Activated CD4-positive, alpha-beta memory T cell treated with anti-CD3 and anti-CD28 coated beads, Interleukin-2, amount 10 ng/mL, durations not matched to agents 7 days and 5 days (primary cell): ENCODE results near the gene CMTM4. TPM values are rescaled to one million over a fixed set of nuclear protein-coding genes. Genes with fewer than 3 reads are reported as not detected.
A peak's percentile ranks its signal among the peaks of the same experiment; 100 is the strongest.
"Not testable (repeated sequence)": the region's sequence is repeated elsewhere in the genome, so short reads cannot be mapped to it uniquely, and the experiment has no call there.

ENCODE experiments used
- CTCF ChIA-PET: fragments of 350-600 bp; sonication (Branson Sonifier 250); formaldehyde crosslinking; loops from one replicate; lab custom pipeline; 2021; ENCODE audit warnings: antibody characterized with exemption, inconsistent platforms; lab: Charles Lee
- POLR2A ChIA-PET: fragments of 350-600 bp; sonication (Branson Sonifier 250); formaldehyde crosslinking; loops from one replicate; lab custom pipeline; 2021; ENCODE audit warnings: antibody characterized with exemption; lab: Charles Lee
- DNase-seq: peaks from one replicate; pipeline ENCODE4 v3.0.0-alpha.2; 2020
- H3K27ac Mint-ChIP-seq: one replicate; pipeline ENCODE4 v1.8.0; 2021; ENCODE audit warnings: mild to moderate bottlenecking, mixed read lengths
- H3K27me3 Mint-ChIP-seq: one replicate; pipeline ENCODE4 v1.8.0; 2021; ENCODE audit warnings: mixed read lengths
- H3K36me3 Mint-ChIP-seq: one replicate; pipeline ENCODE4 v1.8.0; 2021; ENCODE audit warnings: low read depth, mixed read lengths
- H3K4me1 Mint-ChIP-seq: one replicate; pipeline ENCODE4 v1.8.0; 2021; ENCODE audit warnings: mixed read lengths
- H3K4me3 Mint-ChIP-seq: one replicate; pipeline ENCODE4 v1.8.0; 2021; ENCODE audit warnings: mild to moderate bottlenecking, mixed read lengths
- H3K9me3 Mint-ChIP-seq: one replicate; pipeline ENCODE4 v1.8.0; 2021; ENCODE audit warnings: mixed read lengths
- total RNA-seq, 2 experiments: library from RNA; stranded (reverse); gene quantifications; one replicate each; pipeline ENCODE4 v1.2.3, GENCODE V29; 2021

Gene CMTM4
- total RNA-seq, 2 experiments from 2014 or later = 0.53 to 0.58 TPM

- Mint-ChIP-seq H3K4me1 (peaks cover 15% of the 10 kb centered on the region), H3K27ac (peak overlapping the region; percentile 40), H3K9me3 (no peaks in the 10 kb centered on the region), H3K4me3 (no peak overlapping the region), H3K27me3 (peaks cover 3% of the 10 kb centered on the region), H3K36me3 (peaks cover 36% of the 10 kb centered on the region)
- POLR2A ChIA-PET = interaction anchor here (0.8 to 1.6 kb wide), 4 partner anchors 8 to 20 kb away, joined by 3 to 4 read pairs (median 4); no protein-coding TSS in a partner anchor
- DNase-seq = no peak
- CTCF ChIA-PET = interaction anchor here (1.5 to 1.6 kb wide), 2 partner anchors 20 to 78 kb away, joined by 3 read pairs; partner anchors contain the start of gene CKLF
Measured at GRCh38 chr16:66572356-66572755, 124.2 kb downstream of the CMTM4 start.

GRCh38 chr16:66569827-66570405, 126.6 kb downstream of the CMTM4 start:
- CTCF ChIA-PET = interaction anchor here (1.4 to 1.5 kb wide), 4 partner anchors 21 to 163 kb away, joined by 3 to 4 read pairs (median 3); no protein-coding TSS in a partner anchor
- Mint-ChIP-seq H3K9me3 (no peaks in the 10 kb centered on the region), H3K27ac (no peak overlapping the region), H3K4me3 (no peak overlapping the region), H3K27me3 (no peaks in the 10 kb centered on the region), H3K36me3 (peaks cover 59% of the 10 kb centered on the region), H3K4me1 (peaks cover 18% of the 10 kb centered on the region)
- POLR2A ChIA-PET = interaction anchor here (1.4 kb wide), 1 partner anchor 13 kb away, joined by 4 read pairs; no protein-coding TSS in a partner anchor
- no peak for DNase-seq

- Mint-ChIP-seq H3K4me1 (peaks cover 21% of the 10 kb centered on the region), H3K4me3 (no peak overlapping the region), H3K36me3 (peaks cover 61% of the 10 kb centered on the region), H3K27ac (no peak overlapping the region), H3K9me3 (no peaks in the 10 kb centered on the region), H3K27me3 (no peaks in the 10 kb centered on the region)
- ChIA-PET CTCF (interaction anchor here (1.5 kb wide), 1 partner anchor 162 kb away, joined by 3 read pairs; no protein-coding TSS in a partner anchor), POLR2A (interaction anchor here (1.2 to 1.4 kb wide), 2 partner anchors 12 to 58 kb away, joined by 3 to 4 read pairs; no protein-coding TSS in a partner anchor)
- no peak for DNase-seq
Measured at GRCh38 chr16:66569131-66569530, 127.4 kb downstream of the CMTM4 start.

GRCh38 chr16:66568355-66568754, 128.2 kb downstream of the CMTM4 start:
- no peaks in the 10 kb centered on the region for H3K27me3 Mint-ChIP-seq
- ChIA-PET CTCF (no interaction called here), POLR2A (interaction anchor here (1.2 kb wide), 1 partner anchor 57 kb away, joined by 3 read pairs; no protein-coding TSS in a partner anchor)
- H3K36me3 Mint-ChIP-seq = peaks cover 69% of the 10 kb centered on the region
- H3K4me3 Mint-ChIP-seq = no peak overlapping the region
- no peak overlapping the region for H3K27ac Mint-ChIP-seq
- DNase-seq = no peak
- H3K9me3 Mint-ChIP-seq = no peaks in the 10 kb centered on the region
- peaks cover 28% of the 10 kb centered on the region for H3K4me1 Mint-ChIP-seq

GRCh38 chr16:66567270-66567669, 129.3 kb downstream of the CMTM4 start:
- H3K4me3 Mint-ChIP-seq, DNase-seq, H3K9me3 Mint-ChIP-seq, H3K27me3 Mint-ChIP-seq, POLR2A ChIA-PET, CTCF ChIA-PET, H3K27ac Mint-ChIP-seq: not testable (repeated sequence)
- peaks cover 36% of the 10 kb centered on the region for H3K4me1 Mint-ChIP-seq
- H3K36me3 Mint-ChIP-seq = peaks cover 77% of the 10 kb centered on the region

GRCh38 chr16:66566051-66566901, 130.3 kb downstream of the CMTM4 start, which contains the start of gene CMTM1:
Gene CMTM1, plus strand, starts transcription at chr16:66566439. Its CDS starts 75 bp downstream, at chr16:66566514.
- Mint-ChIP-seq H3K27ac (no peak within 1 kb of the TSS), H3K4me1 (peaks cover 43% of the 10 kb centered on the region), H3K27me3 (no peaks in the 10 kb centered on the region), H3K9me3 (no peaks in the 10 kb centered on the region), H3K36me3 (peaks cover 79% of the 10 kb centered on the region), H3K4me3 (no peak within 1 kb of the TSS)
- CTCF ChIA-PET = no interaction called here
- POLR2A ChIA-PET = interaction anchor here (4.8 kb wide), 1 partner anchor 15 kb away, joined by 52 read pairs; the partner anchor contains the start of genes CKLF and TK2
- DNase-seq = no peak

Other genes starting within 250 kb of the CMTM4 start
- 10 to 100 TPM; 13.4 to 13.9 TPM for gene TK2, start 146.6 kb downstream of the CMTM4 start, total RNA-seq
- 100 to 1,000 TPM; 183 to 188 TPM for gene CKLF, start 144.2 kb downstream of the CMTM4 start, total RNA-seq
- gene CMTM1, start 130.3 kb downstream of the CMTM4 start, total RNA-seq = 10 to 100 TPM; 16.6 to 17.8 TPM
- gene CMTM2, start 117.3 kb downstream of the CMTM4 start, total RNA-seq = under 1 TPM; 0.43 to 0.83 TPM
- 100 to 1,000 TPM; 111 TPM for gene CMTM3, start 92.0 kb downstream of the CMTM4 start, total RNA-seq
- gene DYNC1LI2, start 54.9 kb upstream of the CMTM4 start, total RNA-seq = 10 to 100 TPM; 50.1 to 52.9 TPM
- under 1 TPM in 1 of 2 experiments, not detected in 1; 0.15 TPM for gene TERB1, start 104.8 kb upstream of the CMTM4 start, total RNA-seq
- gene NAE1, start 134.2 kb upstream of the CMTM4 start, total RNA-seq = 10 to 100 TPM; 76.5 to 78.2 TPM
- under 1 TPM in 1 of 2 experiments, not detected in 1; 0.13 TPM for gene CA7, start 147.7 kb upstream of the CMTM4 start, total RNA-seq
- 10 to 100 TPM; 30.7 to 33.9 TPM for gene PDP2, start 183.8 kb upstream of the CMTM4 start, total RNA-seq
- not detected for gene CDH16, start 222.1 kb upstream of the CMTM4 start, total RNA-seq
- 1 to 10 TPM; 1.0 to 1.3 TPM for gene RRAD, start 228.8 kb upstream of the CMTM4 start, total RNA-seq
- gene CIAO2B, start 237.7 kb upstream of the CMTM4 start, total RNA-seq = 100 to 1,000 TPM; 116 to 121 TPM
- 10 to 100 TPM; 32.9 to 33.5 TPM for gene CES2, start 238.8 kb upstream of the CMTM4 start, total RNA-seq